Vagina (tissue), 2 donors: ENCODE results near the gene ANKRD13C. TPM values are rescaled to one million over a fixed set of nuclear protein-coding genes. Genes with fewer than 3 reads are reported as not detected.
"Not testable (repeated sequence)": the region's sequence is repeated elsewhere in the genome, so short reads cannot be mapped to it uniquely, and the experiment has no call there.

Source experiments
- DNase-seq, 2 donors: peaks; one replicate each; pipeline ENCODE4 v3.0.0-alpha.2; 2017; ENCODE audit errors: extremely low spot score in 2 of 2
- H3K27ac ChIP-seq: fragments of 200-600 bp; sonication (generic); one replicate; pipeline ENCODE4 v1.5.1; 2019
- H3K27me3 ChIP-seq: fragments of 200-600 bp; sonication (generic); one replicate; pipeline ENCODE4 v1.5.1; 2019
- H3K36me3 ChIP-seq, 2 donors: fragments of 200-600 bp; sonication (generic); one replicate each; pipeline ENCODE4 v1.5.1; 2017 to 2019
- H3K4me1 ChIP-seq: fragments of 200-600 bp; sonication (generic); one replicate; pipeline ENCODE4 v1.5.1; 2019
- H3K4me3 ChIP-seq, 2 donors: fragments of 200-600 bp; sonication (generic); 1 replicate in 1 of 2; 2 replicates in 1 of 2; pipeline ENCODE4 v1.5.1; 2016 to 2019
- H3K9me3 ChIP-seq: fragments of 200-600 bp; sonication (generic); one replicate; pipeline ENCODE4 v1.5.1; 2019
- CTCF ChIP-seq, 3 experiments: fragments of 450-650 bp in 2 of 3; fragments of 200-600 bp in 1 of 3; sonication (generic) in 1 of 3; IDR thresholded peaks; one replicate each; pipeline ENCODE4 v1.5.1; 2017 to 2019; ENCODE audit warnings: antibody characterized with exemption in 3 of 3, mild to moderate bottlenecking in 2 of 3, moderate library complexity in 2 of 3
- POLR2A ChIP-seq, 2 donors: fragments of 450-650 bp; IDR thresholded peaks; one replicate each; pipeline ENCODE4 v1.6.1; 2017; ENCODE audit warnings: antibody characterized with exemption in 2 of 2, mild to moderate bottlenecking in 2 of 2, moderate library complexity in 2 of 2
- POLR2AphosphoS5 ChIP-seq, 2 donors: sonication (generic); formaldehyde crosslinking; IDR thresholded peaks; one replicate each; pipeline ENCODE4 v1.9.0; 2017; ENCODE audit warnings: antibody characterized with exemption in 2 of 2, mild to moderate bottlenecking in 2 of 2, low read depth in 1 of 2; ENCODE audit not compliant: insufficient read depth in 1 of 2
- intact Hi-C: fragments of 100-400 bp; cut with DNase I; formaldehyde crosslinking; loops from one replicate; pipeline ENCODE4 v1.15.1; 2023
- total RNA-seq: library from RNA; depleted of rRNA; stranded (reverse); fragments of >200 nt; gene quantifications from one replicate; pipeline ENCODE4 v1.2.3, GENCODE V29; 2016

ANKRD13C gene
- total RNA-seq, 1 donor from 2014 or later: 27.3 TPM

DNA sequence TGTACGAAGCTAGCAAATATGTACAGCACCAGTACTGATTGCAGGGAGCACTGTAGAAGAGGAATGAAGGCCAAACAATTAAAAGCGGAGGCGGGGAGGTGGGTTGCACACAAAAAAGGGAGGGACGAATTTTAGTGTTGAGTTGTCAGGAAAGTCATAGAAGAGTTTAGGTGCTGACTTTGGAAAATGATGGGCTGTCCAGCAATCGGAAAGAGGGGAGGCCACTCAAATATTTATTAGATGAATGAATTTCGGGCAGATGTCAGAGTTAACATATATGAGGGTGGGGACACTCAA is 537 bp upstream of the ANKRD13C start:
- no peak for DNase-seq
- H3K27ac ChIP-seq: peak overlapping the region; percentile 97
- H3K4me3 ChIP-seq: peak overlapping the region; percentile 71 to 95
- intact Hi-C loops: no loop called here
- H3K9me3 ChIP-seq: no peaks in the 10 kb centered on the region
- no peaks in the 10 kb centered on the region for H3K36me3 ChIP-seq
- H3K27me3 ChIP-seq: no peaks in the 10 kb centered on the region
- TF ChIP-seq CTCF (IDR thresholded peaks at IDR 0.05) (no peak), POLR2AphosphoS5 (IDR thresholded peaks at IDR 0.05; ENCODE audit: insufficient read depth in 1 of 2, low read depth in 1 of 2) (no peak), POLR2A (IDR thresholded peaks at IDR 0.05) (no peak)
- H3K4me1 ChIP-seq: peaks cover 51% of the 10 kb centered on the region

- no peak for TF ChIP-seq CTCF (IDR thresholded peaks at IDR 0.05)
- no peak for TF ChIP-seq POLR2A (IDR thresholded peaks at IDR 0.05)
- TF ChIP-seq POLR2AphosphoS5 (IDR thresholded peaks at IDR 0.05; ENCODE audit: insufficient read depth in 1 of 2, low read depth in 1 of 2): no peak
- intact Hi-C loops: no loop called here
- peak overlapping the region; percentile 71 to 95 for H3K4me3 ChIP-seq
- no peaks in the 10 kb centered on the region for H3K9me3 ChIP-seq
- no peaks in the 10 kb centered on the region for H3K36me3 ChIP-seq
- H3K27ac ChIP-seq: peak overlapping the region; percentile 97
- peak in 1 of 2 donors; percentile 88 for DNase-seq
- peaks cover 62% of the 10 kb centered on the region for H3K4me1 ChIP-seq
- H3K27me3 ChIP-seq: no peaks in the 10 kb centered on the region
Measured at GRCh38 chr1:70353601-70354331, 756 bp downstream of the ANKRD13C start.

DNA sequence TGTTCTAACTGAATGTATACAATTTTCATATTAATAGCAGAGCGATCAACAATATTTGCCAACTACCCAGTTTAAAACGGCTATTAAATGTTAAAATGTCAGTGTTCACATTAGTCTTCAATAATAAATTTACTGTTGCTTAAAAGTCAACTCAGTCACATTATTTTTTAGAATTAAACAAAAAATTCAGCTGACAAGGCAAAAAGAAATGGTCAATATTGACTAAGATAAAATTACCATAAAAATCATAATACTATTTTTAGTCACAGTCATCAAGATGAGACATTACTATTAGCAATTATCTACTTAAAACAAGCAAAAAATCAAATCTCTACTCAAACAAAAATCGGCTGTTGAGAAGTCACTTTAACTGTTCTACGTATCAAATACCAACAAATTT is 1.5 kb downstream of the ANKRD13C start:
- intact Hi-C loops: no loop called here
- Histone ChIP-seq H3K4me1 (peaks cover 69% of the 10 kb centered on the region), H3K36me3 (no peaks in the 10 kb centered on the region), H3K9me3 (no peaks in the 10 kb centered on the region), H3K4me3 (peak overlapping the region; percentile 71 to 95), H3K27me3 (no peaks in the 10 kb centered on the region), H3K27ac (peak overlapping the region; percentile 97)
- DNase-seq: no peak
- no peak for TF ChIP-seq POLR2A (IDR thresholded peaks at IDR 0.05)
- TF ChIP-seq CTCF (IDR thresholded peaks at IDR 0.05): no peak
- no peak for TF ChIP-seq POLR2AphosphoS5 (IDR thresholded peaks at IDR 0.05; ENCODE audit: insufficient read depth in 1 of 2, low read depth in 1 of 2)

- H3K27ac ChIP-seq, H3K36me3 ChIP-seq, intact Hi-C loops, DNase-seq, H3K4me3 ChIP-seq, H3K9me3 ChIP-seq, H3K27me3 ChIP-seq: not testable (repeated sequence)
- H3K4me1 ChIP-seq: peaks cover 68% of the 10 kb centered on the region
Measured at GRCh38 chr1:70349799-70350198, 4.7 kb downstream of the ANKRD13C start.

DNA sequence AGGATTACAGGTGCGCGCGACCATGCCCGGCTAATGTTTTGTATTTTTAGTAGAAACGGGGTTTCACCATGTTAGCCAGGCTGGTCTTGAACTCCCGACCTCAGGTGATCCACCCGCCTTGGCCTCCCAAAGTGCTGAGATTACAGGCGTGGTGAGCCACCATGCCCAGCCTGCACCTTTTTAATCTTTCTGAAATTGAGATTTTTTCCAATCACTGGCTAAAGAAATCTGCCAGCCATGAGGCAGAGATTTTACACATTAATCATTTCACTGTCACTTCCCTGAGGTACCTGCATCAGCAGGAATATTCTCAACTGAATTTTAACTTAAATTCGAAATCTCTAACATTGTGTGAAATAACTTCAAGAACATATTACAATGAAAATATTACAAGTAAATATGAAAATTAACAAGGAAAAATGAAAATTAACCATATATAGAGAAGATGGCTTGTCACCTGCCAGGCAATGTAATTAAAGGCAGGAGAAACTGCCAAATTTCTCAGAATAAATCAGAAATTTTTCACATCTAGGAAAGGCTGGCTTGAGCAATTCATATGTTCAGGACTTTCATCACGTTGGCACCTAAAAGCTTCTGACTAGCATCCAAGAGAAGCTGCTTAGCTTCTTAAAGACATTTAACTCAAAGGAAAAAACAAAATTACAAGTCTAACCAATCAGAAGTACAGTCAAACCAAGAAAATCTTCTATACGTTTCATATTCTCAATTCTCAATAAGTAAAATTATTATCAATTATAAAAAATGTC is 5.9 kb downstream of the ANKRD13C start:
- no peak for DNase-seq
- intact Hi-C loops: no loop called here
- H3K4me1 ChIP-seq: peaks cover 65% of the 10 kb centered on the region
- no peaks in the 10 kb centered on the region for H3K36me3 ChIP-seq
- H3K27ac ChIP-seq: no peak overlapping the region
- no peak overlapping the region for H3K4me3 ChIP-seq
- no peaks in the 10 kb centered on the region for H3K27me3 ChIP-seq
- no peak for TF ChIP-seq POLR2A (IDR thresholded peaks at IDR 0.05)
- TF ChIP-seq POLR2AphosphoS5 (IDR thresholded peaks at IDR 0.05; ENCODE audit: insufficient read depth in 1 of 2, low read depth in 1 of 2): no peak
- no peak for TF ChIP-seq CTCF (IDR thresholded peaks at IDR 0.05)
- H3K9me3 ChIP-seq: no peaks in the 10 kb centered on the region

DNA sequence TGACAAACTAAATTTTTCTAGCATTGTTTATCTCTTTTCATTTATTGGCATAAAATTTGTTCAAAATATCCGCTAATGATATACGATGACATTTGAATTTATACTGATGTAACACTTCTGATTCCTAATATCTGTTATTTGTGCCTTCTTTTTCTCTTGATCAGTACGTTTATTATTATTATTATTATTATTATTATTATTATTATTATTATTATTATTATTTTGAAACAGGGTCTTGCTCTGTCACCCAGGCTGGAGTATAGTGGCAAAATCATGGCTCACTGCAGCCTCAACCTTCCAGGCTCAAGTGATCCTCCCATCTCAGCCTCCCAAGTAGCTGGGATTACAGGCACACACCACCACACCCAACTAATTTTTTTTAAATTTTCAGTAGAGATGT is 14.9 kb downstream of the ANKRD13C start:
- DNase-seq, H3K27ac ChIP-seq, intact Hi-C loops, H3K9me3 ChIP-seq, H3K4me3 ChIP-seq, H3K27me3 ChIP-seq, H3K36me3 ChIP-seq: not testable (repeated sequence)
- peaks cover 11% of the 10 kb centered on the region for H3K4me1 ChIP-seq
